Measurements from ENCODE around the gene ADARB2.

GRCh38 chr10:1204434-1205326 lies 532.6 kb downstream of the ADARB2 start:
- TF ChIP-seq CTCF (IDR thresholded peaks at IDR 0.05; ENCODE audit: insufficient read depth, low read length) (no peak), POLR2AphosphoS5 (IDR thresholded peaks at IDR 0.05; ENCODE audit: low read depth) (no peak), REST (IDR thresholded peaks at IDR 0.05; ENCODE audit: insufficient replicate concordance, low read depth) (no peak), GABPA (IDR thresholded peaks at IDR 0.05; ENCODE audit: low read depth) (no peak), SPI1 (IDR thresholded peaks at IDR 0.05; ENCODE audit: borderline replicate concordance, low read depth) (no peak)

All from HL-60 (cell line).